ENCODE measurements around the gene NKTR.

The NKTR gene

GRCh38 chr3:42662813-42663535 lies 62.5 kb downstream of the NKTR start:
- DNase-seq = no peak

- no peak for DNase-seq
Observed at GRCh38 chr3:42663581-42664437, 63.3 kb downstream of the NKTR start.

GRCh38 chr3:42664438-42664803 lies 63.9 kb downstream of the NKTR start:
- DNase-seq = no peak

GRCh38 chr3:42665050-42665878 lies 64.8 kb downstream of the NKTR start:
- no peak for DNase-seq

GRCh38 chr3:42666022-42666421 lies 65.5 kb downstream of the NKTR start:
- DNase-seq = no peak

- DNase-seq = no peak
Observed at GRCh38 chr3:42666577-42666998, 66.1 kb downstream of the NKTR start.

- DNase-seq = no peak
Observed at GRCh38 chr3:42667096-42667522, 66.6 kb downstream of the NKTR start.

- DNase-seq = peak; percentile 79
Observed at GRCh38 chr3:42667523-42668412, 67.3 kb downstream of the NKTR start.

GRCh38 chr3:42668413-42668760 lies 67.9 kb downstream of the NKTR start:
- no peak for DNase-seq

GRCh38 chr3:42668793-42669217 lies 68.3 kb downstream of the NKTR start:
- DNase-seq = no peak

GRCh38 chr3:42670051-42670576 lies 69.6 kb downstream of the NKTR start:
- DNase-seq = no peak

- no peak for DNase-seq
Observed at GRCh38 chr3:42670670-42671069, 70.2 kb downstream of the NKTR start.

GRCh38 chr3:42672515-42672914 lies 72.0 kb downstream of the NKTR start:
- no peak for DNase-seq

- DNase-seq = no peak
Observed at GRCh38 chr3:42673082-42673481, 72.6 kb downstream of the NKTR start.

GRCh38 chr3:42674146-42674545 lies 73.7 kb downstream of the NKTR start:
- no peak for DNase-seq

GRCh38 chr3:42675909-42676308 lies 75.4 kb downstream of the NKTR start:
- DNase-seq = no peak

GRCh38 chr3:42678447-42678846 lies 78.0 kb downstream of the NKTR start:
- DNase-seq = no peak

- DNase-seq = no peak
Observed at GRCh38 chr3:42680271-42680670, 79.8 kb downstream of the NKTR start.

- no peak for DNase-seq
Observed at GRCh38 chr3:42680806-42681205, 80.3 kb downstream of the NKTR start.

GRCh38 chr3:42681361-42682038 lies 81.0 kb downstream of the NKTR start:
- DNase-seq = no peak

- DNase-seq = no peak
Observed at GRCh38 chr3:42682301-42683070, 82.0 kb downstream of the NKTR start.
